PC-3 (cell line): ENCODE data around the gene PIK3C3. TPM values are rescaled to one million over a fixed set of nuclear protein-coding genes. Genes with fewer than 3 reads are reported as not detected.

Experiments used
- ATAC-seq: fragments of 200-7000 bp; cut with Tn5 transposase; 2 replicates; pipeline ENCODE4 v1.9.1; 2020; ENCODE audit warnings: mild to moderate bottlenecking, moderate library complexity
- BruUV-seq: library from RNA; stranded (reverse); fragments of 400-500 nt; replicated peaks from 2 replicates; lab custom pipeline; 2021; lab: Mats Ljungman, UMichigan
- CTCF ChIA-PET: fragments of 300-600 bp; sonication (Branson Sonifier 250); formaldehyde crosslinking; loops from one replicate; lab custom pipeline; 2022; ENCODE audit warnings: antibody characterized with exemption; lab: Charles Lee
- POLR2A ChIA-PET: fragments of 300-600 bp; sonication (Branson Sonifier 250); formaldehyde crosslinking; loops from one replicate; lab custom pipeline; 2022; ENCODE audit warnings: antibody characterized with exemption; ENCODE audit not compliant: unreplicated experiment; lab: Charles Lee
- DNase-seq: peaks from one replicate; pipeline ENCODE4 v3.0.0-alpha.2; 2015
- H2AFZ ChIP-seq: fragments of 300-600 bp; sonication (generic); 2 replicates; pipeline ENCODE4 v1.6.0; 2016; ENCODE audit warnings: antibody characterized with exemption, low read length
- H3F3A ChIP-seq: fragments of 300-600 bp; sonication (generic); one replicate; pipeline ENCODE4 v1.6.0; 2017; ENCODE audit warnings: antibody characterized with exemption, low read length, control low read depth, mild to moderate bottlenecking; ENCODE audit not compliant: unreplicated experiment
- H3K27ac ChIP-seq: fragments of 300-600 bp; sonication (generic); 2 replicates; pipeline ENCODE4 v1.5.1; 2016; ENCODE audit warnings: mild to moderate bottlenecking, low read length
- H3K27me3 ChIP-seq: fragments of 300-600 bp; sonication (generic); 2 replicates; pipeline ENCODE4 v1.6.1; 2016; ENCODE audit warnings: low read length, mixed read lengths
- H3K36me3 ChIP-seq: fragments of 300-600 bp; sonication (generic); 2 replicates; pipeline ENCODE4 v1.6.1; 2016; ENCODE audit warnings: low read depth, mixed run types, low read length, mixed read lengths
- H3K4me1 ChIP-seq: fragments of 300-600 bp; sonication (generic); 2 replicates; pipeline ENCODE4 v1.5.1; 2016; ENCODE audit warnings: low read length; ENCODE audit not compliant: insufficient read depth
- H3K4me2 ChIP-seq: fragments of 300-600 bp; sonication (generic); 2 replicates; pipeline ENCODE4 v1.6.0; 2016; ENCODE audit warnings: low read length
- H3K4me3 ChIP-seq: fragments of 300-600 bp; sonication (generic); 2 replicates; pipeline ENCODE4 v1.5.1; 2016; ENCODE audit warnings: mild to moderate bottlenecking, low read length, mixed read lengths
- H3K79me2 ChIP-seq: fragments of 300-600 bp; sonication (generic); 2 replicates; pipeline ENCODE4 v1.6.1; 2017; ENCODE audit warnings: low read length, mixed read lengths
- H3K9ac ChIP-seq: fragments of 300-600 bp; sonication (generic); 2 replicates; pipeline ENCODE4 v1.6.0; 2016; ENCODE audit warnings: mild to moderate bottlenecking, low read length
- H3K9me2 ChIP-seq: fragments of 300-600 bp; sonication (generic); replicated peaks from 2 replicates; pipeline ENCODE4 v1.6.1; 2016; ENCODE audit warnings: mixed run types, low read length, mixed read lengths
- H3K9me3 ChIP-seq: fragments of 300-600 bp; sonication (generic); 2 replicates; pipeline ENCODE4 v1.6.1; 2016; ENCODE audit warnings: low read length, mixed read lengths
- H4K20me1 ChIP-seq: fragments of 300-600 bp; sonication (generic); 2 replicates; pipeline ENCODE4 v1.6.1; 2016; ENCODE audit warnings: low read length, mixed read lengths
- CTCF ChIP-seq: fragments of 300-600 bp; sonication (generic); conservative IDR thresholded peaks from 2 replicates; pipeline ENCODE4 v1.5.1; 2017; ENCODE audit warnings: antibody characterized with exemption, low read depth, mild to moderate bottlenecking, low read length
- EZH2 ChIP-seq: fragments of 300-600 bp; sonication (generic); IDR thresholded peaks from one replicate; pipeline ENCODE4 v1.6.1; 2017; ENCODE audit warnings: antibody characterized with exemption, mild to moderate bottlenecking, low read length; ENCODE audit not compliant: unreplicated experiment
- EZH2phosphoT487 ChIP-seq: fragments of 300-600 bp; sonication (generic); IDR thresholded peaks from 2 replicates; pipeline ENCODE4 v1.6.1; 2018; ENCODE audit warnings: mild to moderate bottlenecking, antibody characterized with exemption, low read length, borderline replicate concordance
- intact Hi-C: fragments of 100-400 bp; cut with micrococcal nuclease; formaldehyde crosslinking; loops from 2 replicates; pipeline ENCODE4 v1.9.0; 2023
- total RNA-seq: library from RNA; depleted of rRNA; stranded (reverse); fragments of >200 nt; gene quantifications from 2 replicates; pipeline ENCODE4 v1.2.3, GENCODE V29; 2014

Gene PIK3C3
- total RNA-seq, 1 experiment from 2014 or later, result 25.9 TPM

GRCh38 chr18:42113529-42114191 lies 158.6 kb downstream of the PIK3C3 start:
- Histone ChIP-seq H3K36me3 (no peaks in the 10 kb centered on the region), H3K4me1 (no peaks in the 10 kb centered on the region), H3K4me3 (no peak overlapping the region), H3K27ac (no peak overlapping the region), H3K79me2 (no peaks in the 10 kb centered on the region), H3K9me3 (no peaks in the 10 kb centered on the region), H3K4me2 (no peak overlapping the region), H3K9ac (no peak overlapping the region), H4K20me1 (no peaks in the 10 kb centered on the region), H2AFZ (peak overlapping the region; percentile 83), H3F3A (no peaks in the 10 kb centered on the region), H3K27me3 (no peaks in the 10 kb centered on the region), H3K9me2 (no peaks in the 10 kb centered on the region)
- ChIA-PET POLR2A (no interaction called here), CTCF (interaction anchor here (1.0 to 1.2 kb wide), 2 partner anchors 62 to 1158 kb away, joined by 4 to 5 read pairs; no protein-coding TSS in a partner anchor)
- ATAC-seq (peak; percentile 23; the same call in 1 of the 2 replicates), DNase-seq (no peak)
- BruUV-seq, result TSS peak; percentile 33
- TF ChIP-seq EZH2, result no peak
- TF ChIP-seq CTCF, result no peak
- TF ChIP-seq EZH2phosphoT487, result no peak
- intact Hi-C loops, result loop anchor here (1.0 to 5.0 kb wide), 6 partner anchors 61 to 1449 kb away; no protein-coding TSS in a partner anchor

- no peak overlapping the region for H3K9ac ChIP-seq
- no peaks in the 10 kb centered on the region for H3K79me2 ChIP-seq
- peak overlapping the region; percentile 83 for H2AFZ ChIP-seq
- BruUV-seq, result no TSS peak
- H3K9me2 ChIP-seq, result no peaks in the 10 kb centered on the region
- DNase-seq (peak; percentile 66), ATAC-seq (peak; percentile 80)
- H3K27me3 ChIP-seq, result no peaks in the 10 kb centered on the region
- no peaks in the 10 kb centered on the region for H3K9me3 ChIP-seq
- H3K4me3 ChIP-seq, result no peak overlapping the region
- H3F3A ChIP-seq, result no peaks in the 10 kb centered on the region
- no peaks in the 10 kb centered on the region for H3K4me1 ChIP-seq
- H3K27ac ChIP-seq, result no peak overlapping the region
- ChIA-PET POLR2A (no interaction called here), CTCF (interaction anchor here (0.6 to 1.2 kb wide), 4 partner anchors 63 to 1157 kb away, joined by 3 to 5 read pairs (median 4); no protein-coding TSS in a partner anchor)
- no peaks in the 10 kb centered on the region for H4K20me1 ChIP-seq
- no peaks in the 10 kb centered on the region for H3K36me3 ChIP-seq
- H3K4me2 ChIP-seq, result no peak overlapping the region
- peak; percentile 73 for TF ChIP-seq CTCF
- no peak for TF ChIP-seq EZH2
- intact Hi-C loops, result loop anchor here (1.0 to 5.0 kb wide), 5 partner anchors 160 to 1448 kb away; no protein-coding TSS in a partner anchor
Measured at GRCh38 chr18:42114310-42114943, 159.4 kb downstream of the PIK3C3 start.

- Histone ChIP-seq H3K27me3 (no peaks in the 10 kb centered on the region), H3K4me2 (no peak overlapping the region), H4K20me1 (no peaks in the 10 kb centered on the region), H3K4me3 (no peak overlapping the region), H2AFZ (no peak overlapping the region), H3K27ac (no peak overlapping the region), H3K9me2 (no peaks in the 10 kb centered on the region), H3F3A (no peaks in the 10 kb centered on the region), H3K4me1 (no peaks in the 10 kb centered on the region), H3K79me2 (no peaks in the 10 kb centered on the region), H3K9me3 (no peaks in the 10 kb centered on the region), H3K9ac (no peak overlapping the region), H3K36me3 (no peaks in the 10 kb centered on the region)
- no TSS peak for BruUV-seq
- ATAC-seq (no peak), DNase-seq (no peak)
- CTCF ChIA-PET, result no interaction called here
- POLR2A ChIA-PET, result no interaction called here
- no peak for TF ChIP-seq EZH2
- TF ChIP-seq EZH2phosphoT487, result no peak
- no peak for TF ChIP-seq CTCF
- intact Hi-C loops, result no loop called here
Measured at GRCh38 chr18:42126586-42126985, 171.6 kb downstream of the PIK3C3 start.
